WERI-Rb-1 (cell line): ENCODE measurements around the gene LIN37.

Source experiments
- DNase-seq: peaks from one replicate; pipeline ENCODE4 v3.0.0-alpha.2; 2020
- H3K27ac ChIP-seq: fragments of 250-450 bp; sonication (Bioruptor Pico); 2 replicates; pipeline ENCODE4 v1.5.1; 2020; ENCODE audit warnings: mild to moderate bottlenecking, moderate library complexity
- H3K27me3 ChIP-seq: fragments of 250-450 bp; sonication (Bioruptor Pico); 2 replicates; pipeline ENCODE4 v1.5.1; 2021; ENCODE audit warnings: mild to moderate bottlenecking, low read depth, moderate library complexity; ENCODE audit not compliant: insufficient read depth, severe bottlenecking
- H3K36me3 ChIP-seq: fragments of 250-450 bp; sonication (Bioruptor Pico); 2 replicates; pipeline ENCODE4 v1.5.1; 2020; ENCODE audit warnings: mild to moderate bottlenecking, moderate library complexity
- H3K4me3 ChIP-seq: 2 replicates; pipeline ENCODE4 v1.5.1; 2011; ENCODE audit warnings: low read depth, mild to moderate bottlenecking, control low read depth, low read length
- H3K9me3 ChIP-seq: fragments of 250-450 bp; sonication (Bioruptor Pico); 2 replicates; pipeline ENCODE4 v1.5.1; 2021; ENCODE audit warnings: mild to moderate bottlenecking, moderate library complexity; ENCODE audit not compliant: severe bottlenecking
- CTCF ChIP-seq: IDR thresholded peaks from 2 replicates; pipeline ENCODE4 v1.5.1; 2011; ENCODE audit warnings: low read depth, mild to moderate bottlenecking, control low read depth, inconsistent platforms, low read length

Gene LIN37

DNA sequence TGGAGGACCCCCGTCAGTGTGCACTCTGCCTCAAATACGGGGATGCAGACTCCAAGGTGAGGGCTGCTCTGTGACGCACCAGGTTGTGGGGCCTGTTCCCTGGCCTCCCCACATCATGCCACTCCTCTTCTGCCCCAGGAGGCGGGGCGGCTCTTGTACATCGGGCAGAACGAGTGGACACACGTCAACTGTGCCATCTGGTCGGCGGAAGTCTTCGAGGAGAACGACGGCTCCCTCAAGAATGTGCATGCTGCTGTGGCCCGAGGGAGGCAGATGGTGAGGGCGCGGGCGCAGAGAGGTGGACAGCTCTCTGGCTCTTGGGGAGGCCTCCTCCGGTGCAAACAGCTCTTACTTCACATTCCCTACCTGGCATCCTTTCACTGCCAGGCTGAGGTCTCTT, 19.4 kb upstream of the LIN37 start:
- Histone ChIP-seq H3K4me3 (no peak overlapping the region), H3K36me3 (peaks cover 93% of the 10 kb centered on the region), H3K9me3 (no peaks in the 10 kb centered on the region), H3K27ac (no peak overlapping the region), H3K27me3 (no peaks in the 10 kb centered on the region)
- DNase-seq: no peak
- no peak for TF ChIP-seq CTCF

- no peaks in the 10 kb centered on the region for H3K27me3 ChIP-seq
- peaks cover 93% of the 10 kb centered on the region for H3K36me3 ChIP-seq
- no peak for DNase-seq
- no peaks in the 10 kb centered on the region for H3K9me3 ChIP-seq
- no peak overlapping the region for H3K27ac ChIP-seq
- no peak for TF ChIP-seq CTCF
- no peak overlapping the region for H3K4me3 ChIP-seq
Observed at GRCh38 chr19:35729763-35730162, 18.6 kb upstream of the LIN37 start.

- Histone ChIP-seq H3K9me3 (no peaks in the 10 kb centered on the region), H3K4me3 (no peak overlapping the region), H3K36me3 (peaks cover 89% of the 10 kb centered on the region), H3K27me3 (no peaks in the 10 kb centered on the region), H3K27ac (no peak overlapping the region)
- TF ChIP-seq CTCF: no peak
- DNase-seq: no peak
Observed at GRCh38 chr19:35730326-35730725, 18.1 kb upstream of the LIN37 start.

DNA sequence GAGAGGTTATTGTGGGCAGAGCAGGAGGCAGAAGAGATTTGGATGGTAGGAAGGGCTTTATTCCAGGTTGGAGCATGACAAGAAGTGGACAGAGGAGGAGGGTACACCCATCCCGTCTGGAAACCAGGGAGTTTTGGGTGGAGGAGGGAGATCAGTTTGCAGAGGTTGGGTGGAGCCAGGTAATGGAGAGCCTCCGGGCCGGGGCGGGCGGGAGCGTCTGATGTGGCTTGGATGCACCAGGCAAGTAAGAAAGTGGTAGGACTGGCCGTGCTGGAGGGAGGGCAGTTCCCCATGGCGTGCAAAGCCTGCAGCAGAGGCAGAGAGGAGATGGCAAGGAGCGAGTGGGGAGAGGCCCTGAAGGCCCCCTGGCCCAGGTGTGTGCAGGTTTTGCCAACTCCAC, 17.0 kb upstream of the LIN37 start:
- Histone ChIP-seq H3K27me3 (no peaks in the 10 kb centered on the region), H3K9me3 (no peaks in the 10 kb centered on the region), H3K4me3 (no peak overlapping the region), H3K27ac (no peak overlapping the region), H3K36me3 (peaks cover 88% of the 10 kb centered on the region)
- DNase-seq: no peak
- no peak for TF ChIP-seq CTCF

DNA sequence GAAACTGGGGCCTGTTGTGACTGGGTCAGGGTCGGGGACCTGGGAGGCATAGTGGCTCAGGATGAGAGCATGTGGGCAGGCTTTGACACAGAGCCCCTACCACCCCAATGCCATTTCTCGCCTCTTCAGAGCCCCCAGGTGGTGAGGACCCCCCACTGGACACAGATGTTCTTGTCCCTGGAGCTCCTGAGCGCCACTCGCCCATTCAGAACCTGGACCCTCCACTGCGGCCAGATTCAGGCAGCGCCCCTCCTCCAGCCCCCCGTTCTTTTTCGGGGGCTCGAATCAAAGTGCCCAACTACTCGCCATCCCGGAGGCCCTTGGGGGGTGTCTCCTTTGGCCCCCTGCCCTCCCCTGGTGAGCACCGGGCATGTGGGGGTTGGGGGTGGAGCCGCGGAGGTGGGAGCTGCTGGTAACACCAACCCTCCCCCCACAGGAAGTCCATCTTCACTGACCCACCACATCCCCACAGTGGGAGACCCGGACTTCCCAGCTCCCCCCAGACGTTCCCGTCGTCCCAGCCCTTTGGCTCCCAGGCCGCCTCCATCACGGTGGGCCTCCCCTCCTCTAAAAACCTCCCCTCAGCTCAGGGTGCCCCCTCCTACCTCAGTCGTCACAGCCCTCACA, 16.5 kb upstream of the LIN37 start:
- no peaks in the 10 kb centered on the region for H3K27me3 ChIP-seq
- H3K27ac ChIP-seq: no peak overlapping the region
- no peak overlapping the region for H3K4me3 ChIP-seq
- H3K9me3 ChIP-seq: no peaks in the 10 kb centered on the region
- no peak for DNase-seq
- no peak for TF ChIP-seq CTCF
- H3K36me3 ChIP-seq: peaks cover 90% of the 10 kb centered on the region

- H3K4me3 ChIP-seq: no peak overlapping the region
- no peak overlapping the region for H3K27ac ChIP-seq
- H3K9me3 ChIP-seq: no peaks in the 10 kb centered on the region
- no peak for TF ChIP-seq CTCF
- H3K27me3 ChIP-seq: no peaks in the 10 kb centered on the region
- no peak for DNase-seq
- H3K36me3 ChIP-seq: peaks cover 89% of the 10 kb centered on the region
Observed at GRCh38 chr19:35732540-35733179, 15.7 kb upstream of the LIN37 start.
